Gastrocnemius medialis (tissue), 4 donors: ENCODE data around the gene PTGDR2. TPM values are rescaled to one million over a fixed set of nuclear protein-coding genes. Genes with fewer than 3 reads are reported as not detected.

Experiments used
- ATAC-seq, 2 donors: fragments of 150-250 bp; one replicate each; pipeline ENCODE4 v1.9.1; 2016
- DNase-seq, 2 donors: peaks; one replicate each; pipeline ENCODE4 v3.0.0-alpha.2; 2019
- H3K27ac ChIP-seq, 4 donors: fragments of 200-600 bp; sonication (generic); 1 replicate in 1 of 4; 2 replicates in 3 of 4; pipeline ENCODE4 v1.5.1; 2016 to 2018; ENCODE audit warnings: mild to moderate bottlenecking in 2 of 4, moderate library complexity in 1 of 4
- H3K27me3 ChIP-seq, 3 donors: fragments of 200-600 bp; sonication (generic) in 2 of 3; 1 replicate in 1 of 3; 2 replicates in 2 of 3; pipeline versions ENCODE4 v1.5.1 to v1.6.0; 2016 to 2019; ENCODE audit warnings: mild to moderate bottlenecking in 1 of 3, moderate library complexity in 1 of 3
- H3K36me3 ChIP-seq, 2 donors: fragments of 200-600 bp; sonication (generic) in 1 of 2; one replicate each; pipeline ENCODE4 v1.5.1; 2017 to 2018
- H3K4me1 ChIP-seq, 2 donors: fragments of 200-600 bp; sonication (generic) in 1 of 2; one replicate each; pipeline ENCODE4 v1.5.1; 2016 to 2017; ENCODE audit warnings: mild to moderate bottlenecking in 2 of 2
- H3K4me3 ChIP-seq, 4 donors: fragments of 200-600 bp; sonication (generic) in 3 of 4; 1 replicate in 1 of 4; 2 replicates in 3 of 4; pipeline ENCODE4 v1.5.1; 2016 to 2019; ENCODE audit warnings: mild to moderate bottlenecking in 2 of 4
- H3K9me3 ChIP-seq, 3 donors: fragments of 200-600 bp; sonication (generic) in 2 of 3; 1 replicate in 1 of 3; 2 replicates in 2 of 3; pipeline ENCODE4 v1.5.1; 2016 to 2019
- POLR2A ChIP-seq, 2 donors: fragments of 450-650 bp; IDR thresholded peaks; one replicate each; pipeline ENCODE4 v1.6.1; 2017; ENCODE audit warnings: antibody characterized with exemption in 2 of 2, mild to moderate bottlenecking in 2 of 2, moderate library complexity in 2 of 2
- in situ Hi-C, 4 donors: fragments of 200-750 bp; cut with MboI; loops; one replicate each; pipeline versions ENCODE4 v1.15.0 to v1.8.0; 2017; ENCODE audit warnings: low sequenced_read_pairs in 4 of 4
- intact Hi-C: fragments of 100-400 bp; cut with DNase I; formaldehyde crosslinking; loops from one replicate; pipeline ENCODE4 v1.15.1; 2023; ENCODE audit warnings: low total_unique reads
- total RNA-seq, 4 donors: library from RNA; depleted of rRNA; stranded (reverse); fragments of >200 nt; gene quantifications; one replicate each; pipeline versions ENCODE4 v1.1.0 to v1.2.3, GENCODE V29; 2016
- TF ChIP-seq, protein P1 (sequence below), 5 experiments: fragments of 450-650 bp in 3 of 5; fragments of 200-600 bp in 2 of 5; sonication (generic) in 2 of 5; IDR thresholded peaks in 4 of 5; conservative IDR thresholded peaks in 1 of 5; 1 replicate in 4 of 5; 2 replicates in 1 of 5; pipeline ENCODE4 v1.5.1; 2016 to 2019; ENCODE audit warnings: antibody characterized with exemption in 5 of 5, mild to moderate bottlenecking in 3 of 5, moderate library complexity in 3 of 5

PTGDR2 gene
- total RNA-seq, 4 donors from 2014 or later: 0.40 to 4.3 (median 1.3) TPM

DNA sequence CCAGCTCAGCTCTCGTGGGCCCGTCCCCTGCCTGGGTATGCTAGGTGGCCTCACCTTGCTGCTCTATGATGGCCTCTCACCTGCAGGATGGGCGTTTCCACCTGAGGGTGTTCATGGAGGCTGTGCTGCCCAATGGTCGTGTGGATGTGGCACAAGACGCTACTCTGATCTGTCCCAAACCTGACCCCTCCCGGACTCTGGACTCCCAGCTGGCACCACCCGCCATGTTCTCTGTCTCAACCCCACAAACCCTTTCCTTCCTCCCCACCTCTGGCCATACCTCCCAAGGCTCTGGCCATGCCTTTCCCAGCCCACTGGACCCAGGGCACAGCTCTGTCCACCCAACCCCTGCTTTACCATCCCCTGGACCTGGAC is 13.7 kb upstream of the PTGDR2 start:
- no peaks in the 10 kb centered on the region for H3K27me3 ChIP-seq
- intact Hi-C loops: loop anchor here (5.0 kb wide), 1 partner anchor 37 kb away; no protein-coding TSS in a partner anchor
- ATAC-seq (no peak), DNase-seq (no peak)
- in situ Hi-C loops: no loop called here
- no peaks in the 10 kb centered on the region for H3K9me3 ChIP-seq
- H3K27ac ChIP-seq: no peak overlapping the region
- no peak overlapping the region for H3K4me3 ChIP-seq
- TF ChIP-seq POLR2A (IDR thresholded peaks at IDR 0.05): no peak
- TF ChIP-seq, protein P1, sequence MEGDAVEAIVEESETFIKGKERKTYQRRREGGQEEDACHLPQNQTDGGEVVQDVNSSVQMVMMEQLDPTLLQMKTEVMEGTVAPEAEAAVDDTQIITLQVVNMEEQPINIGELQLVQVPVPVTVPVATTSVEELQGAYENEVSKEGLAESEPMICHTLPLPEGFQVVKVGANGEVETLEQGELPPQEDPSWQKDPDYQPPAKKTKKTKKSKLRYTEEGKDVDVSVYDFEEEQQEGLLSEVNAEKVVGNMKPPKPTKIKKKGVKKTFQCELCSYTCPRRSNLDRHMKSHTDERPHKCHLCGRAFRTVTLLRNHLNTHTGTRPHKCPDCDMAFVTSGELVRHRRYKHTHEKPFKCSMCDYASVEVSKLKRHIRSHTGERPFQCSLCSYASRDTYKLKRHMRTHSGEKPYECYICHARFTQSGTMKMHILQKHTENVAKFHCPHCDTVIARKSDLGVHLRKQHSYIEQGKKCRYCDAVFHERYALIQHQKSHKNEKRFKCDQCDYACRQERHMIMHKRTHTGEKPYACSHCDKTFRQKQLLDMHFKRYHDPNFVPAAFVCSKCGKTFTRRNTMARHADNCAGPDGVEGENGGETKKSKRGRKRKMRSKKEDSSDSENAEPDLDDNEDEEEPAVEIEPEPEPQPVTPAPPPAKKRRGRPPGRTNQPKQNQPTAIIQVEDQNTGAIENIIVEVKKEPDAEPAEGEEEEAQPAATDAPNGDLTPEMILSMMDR (IDR thresholded peaks at IDR 0.05 in 4 of 5, conservative IDR thresholded peaks at IDR 0.05 in 1 of 5): no peak
- peaks cover 32 to 45% of the 10 kb centered on the region in 2 donors for H3K4me1 ChIP-seq
- no peaks in the 10 kb centered on the region for H3K36me3 ChIP-seq

- H3K9me3 ChIP-seq: no peaks in the 10 kb centered on the region
- in situ Hi-C loops (no loop called here), intact Hi-C loops (loop anchor here (5.0 kb wide), 1 partner anchor 37 kb away; no protein-coding TSS in a partner anchor)
- ATAC-seq (no peak), DNase-seq (no peak)
- H3K4me1 ChIP-seq: peaks cover 26 to 39% of the 10 kb centered on the region in 2 donors
- no peak overlapping the region for H3K4me3 ChIP-seq
- no peak for TF ChIP-seq POLR2A (IDR thresholded peaks at IDR 0.05)
- TF ChIP-seq, protein P1 (IDR thresholded peaks at IDR 0.05 in 4 of 5, conservative IDR thresholded peaks at IDR 0.05 in 1 of 5): no peak
- H3K36me3 ChIP-seq: no peaks in the 10 kb centered on the region
- no peak overlapping the region for H3K27ac ChIP-seq
- H3K27me3 ChIP-seq: no peaks in the 10 kb centered on the region
Observed at GRCh38 chr11:60868682-60869450, 13.1 kb upstream of the PTGDR2 start.

DNA sequence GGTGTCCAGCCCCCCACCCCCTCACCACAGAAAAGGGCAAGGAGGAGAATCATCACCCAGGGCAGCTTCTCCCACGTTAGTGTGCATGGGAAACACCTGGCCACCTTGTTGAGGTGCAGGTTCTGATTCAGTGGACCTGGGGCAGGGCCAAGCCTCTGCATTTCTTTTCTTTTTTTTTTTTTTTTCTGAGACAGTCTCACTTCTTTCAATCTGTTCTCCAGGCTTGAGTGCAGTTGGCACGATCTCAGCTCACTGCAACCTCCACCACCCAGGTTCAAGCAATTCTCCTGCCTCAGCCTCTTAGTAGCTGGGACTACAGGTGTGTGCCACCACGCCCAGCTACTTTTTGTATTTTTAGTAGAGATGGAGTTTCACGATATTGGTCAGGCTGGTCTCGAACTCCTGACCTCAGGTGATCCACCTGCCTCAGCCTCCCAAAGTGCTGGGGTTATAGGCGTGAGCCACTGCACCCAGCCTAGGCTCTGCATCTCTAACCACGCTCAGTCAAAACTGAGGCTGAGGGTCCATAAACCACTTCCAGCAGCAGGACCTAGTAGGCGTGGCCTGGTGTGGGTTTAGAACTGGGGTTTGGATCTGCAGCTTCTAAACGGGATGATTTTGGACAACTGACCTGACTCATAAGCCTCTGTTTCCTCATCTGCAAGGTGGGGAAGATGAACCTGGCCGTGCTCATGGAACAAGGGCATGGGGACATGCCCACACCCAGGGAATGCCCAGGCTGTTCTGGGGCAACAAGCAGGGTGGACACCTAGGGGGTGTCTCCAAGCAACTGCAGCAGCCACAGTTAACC is 12.3 kb upstream of the PTGDR2 start:
- no peak for DNase-seq
- in situ Hi-C loops (no loop called here), intact Hi-C loops (loop anchor here (5.0 kb wide), 1 partner anchor 36 kb away; no protein-coding TSS in a partner anchor)
- Histone ChIP-seq H3K9me3 (no peaks in the 10 kb centered on the region), H3K27me3 (no peaks in the 10 kb centered on the region), H3K36me3 (no peaks in the 10 kb centered on the region), H3K4me1 (peaks cover 20 to 32% of the 10 kb centered on the region in 2 donors), H3K4me3 (no peak overlapping the region), H3K27ac (no peak overlapping the region)
- no peak for ATAC-seq
- TF ChIP-seq, protein P1 (IDR thresholded peaks at IDR 0.05 in 4 of 5, conservative IDR thresholded peaks at IDR 0.05 in 1 of 5): no peak
- TF ChIP-seq POLR2A (IDR thresholded peaks at IDR 0.05): no peak

GRCh38 chr11:60866911-60867870 is 11.4 kb upstream of the PTGDR2 start, which contains the start of gene ZP1:
Gene ZP1, plus strand, starts transcription at chr11:60867542. Its CDS starts 20 bp downstream, at chr11:60867562.
- H3K4me3 ChIP-seq: no peak within 1 kb of the TSS
- no peaks in the 10 kb centered on the region for H3K9me3 ChIP-seq
- no peaks in the 10 kb centered on the region for H3K27me3 ChIP-seq
- ATAC-seq (no peak), DNase-seq (no peak)
- H3K36me3 ChIP-seq: no peaks in the 10 kb centered on the region
- in situ Hi-C loops (no loop called here), intact Hi-C loops (loop anchor here (5.0 kb wide), 1 partner anchor 35 kb away; no protein-coding TSS in a partner anchor)
- H3K27ac ChIP-seq: no peak within 1 kb of the TSS
- TF ChIP-seq, protein P1 (IDR thresholded peaks at IDR 0.05 in 4 of 5, conservative IDR thresholded peaks at IDR 0.05 in 1 of 5): no peak
- TF ChIP-seq POLR2A (IDR thresholded peaks at IDR 0.05): no peak
- H3K4me1 ChIP-seq: peaks cover 13 to 25% of the 10 kb centered on the region in 2 donors
